Neural progenitor cell (in vitro differentiated cells): ENCODE results near the gene RBP4. TPM values are rescaled to one million over a fixed set of nuclear protein-coding genes. Genes with fewer than 3 reads are reported as not detected.

Experiments used
- DNase-seq: peaks from one replicate; pipeline ENCODE4 v3.0.0-alpha.2; 2016; ENCODE audit warnings: low spot score
- H2AFZ ChIP-seq: fragments of 200-600 bp; sonication (generic); replicated peaks from 2 replicates; pipeline ENCODE4 v1.6.1; 2016; ENCODE audit warnings: antibody characterized with exemption
- H3F3A ChIP-seq: fragments of 200-600 bp; sonication (generic); 2 replicates; pipeline ENCODE4 v1.6.1; 2016; ENCODE audit warnings: antibody characterized with exemption, low read depth
- H3K27ac ChIP-seq: fragments of 200-600 bp; sonication (generic); 2 replicates; pipeline ENCODE4 v1.5.1; 2016; ENCODE audit warnings: mild to moderate bottlenecking
- H3K27me3 ChIP-seq: fragments of 200-600 bp; sonication (generic); 2 replicates; pipeline ENCODE4 v1.6.1; 2016; ENCODE audit warnings: mild to moderate bottlenecking, moderate library complexity
- H3K36me3 ChIP-seq: fragments of 200-600 bp; sonication (generic); 2 replicates; pipeline ENCODE4 v1.5.1; 2016
- H3K4me1 ChIP-seq: fragments of 200-600 bp; sonication (generic); 2 replicates; pipeline ENCODE4 v1.6.1; 2016; ENCODE audit warnings: mixed run types
- H3K4me2 ChIP-seq: fragments of 200-600 bp; sonication (generic); 2 replicates; pipeline ENCODE4 v1.6.1; 2016
- H3K4me3 ChIP-seq: fragments of 200-600 bp; sonication (generic); 2 replicates; pipeline ENCODE4 v1.5.1; 2016
- H3K79me2 ChIP-seq: fragments of 200-600 bp; sonication (generic); 2 replicates; pipeline ENCODE4 v1.6.1; 2016; ENCODE audit warnings: low read depth
- H3K9ac ChIP-seq: fragments of 200-600 bp; sonication (generic); 2 replicates; pipeline ENCODE4 v1.6.1; 2016
- H3K9me3 ChIP-seq: fragments of 200-600 bp; sonication (generic); 2 replicates; pipeline ENCODE4 v1.5.1; 2016; ENCODE audit warnings: low read depth
- H4K20me1 ChIP-seq: fragments of 200-600 bp; sonication (generic); 2 replicates; pipeline ENCODE4 v1.6.1; 2016; ENCODE audit warnings: low read depth
- H3K27ac Mint-ChIP-seq: 3 replicates; pipeline ENCODE4 v1.8.0; 2021; ENCODE audit warnings: mixed read lengths
- H3K27me3 Mint-ChIP-seq: 2 replicates; pipeline ENCODE4 v1.8.0; 2022; ENCODE audit warnings: low read depth, mild to moderate bottlenecking, inconsistent platforms, moderate library complexity, mixed read lengths; ENCODE audit not compliant: insufficient read depth
- H3K36me3 Mint-ChIP-seq: 3 replicates; pipeline ENCODE4 v1.8.0; 2021; ENCODE audit warnings: mixed read lengths
- H3K4me1 Mint-ChIP-seq: 3 replicates; pipeline ENCODE4 v1.8.0; 2021; ENCODE audit warnings: mixed read lengths
- H3K4me3 Mint-ChIP-seq: 3 replicates; pipeline ENCODE4 v1.8.0; 2021; ENCODE audit warnings: mild to moderate bottlenecking, moderate library complexity, mixed read lengths
- H3K9me3 Mint-ChIP-seq: 3 replicates; pipeline ENCODE4 v1.8.0; 2020; ENCODE audit warnings: mixed read lengths
- CTCF ChIP-seq: fragments of 200-600 bp; sonication (generic); IDR thresholded peaks from 2 replicates; pipeline ENCODE4 v1.5.1; 2017; ENCODE audit warnings: antibody characterized with exemption, mild to moderate bottlenecking
- EZH2 ChIP-seq: fragments of 200-600 bp; sonication (generic); IDR thresholded peaks from 2 replicates; pipeline ENCODE4 v1.6.1; 2017; ENCODE audit warnings: antibody characterized with exemption, mild to moderate bottlenecking, moderate library complexity
- EZH2phosphoT487 ChIP-seq: fragments of 200-600 bp; sonication (generic); IDR thresholded peaks from 2 replicates; pipeline ENCODE4 v1.6.1; 2017; ENCODE audit warnings: antibody characterized with exemption
- total RNA-seq: library from RNA; depleted of rRNA; stranded (reverse); fragments of >200 nt; gene quantifications from 2 replicates; pipeline ENCODE4 v1.2.3, GENCODE V29; 2015; ENCODE audit warnings: low replicate concordance

RBP4 gene
- total RNA-seq, 1 donor from 2014 or later, result 0.28 TPM

- Histone ChIP-seq H3K9me3 (no peaks in the 10 kb centered on the region), H3K4me3 (peak overlapping the region; percentile 52), H3K9ac (no peak overlapping the region), H3K36me3 (no peaks in the 10 kb centered on the region), H3K4me1 (peaks cover 20% of the 10 kb centered on the region), H3K79me2 (no peaks in the 10 kb centered on the region), H3K27me3 (peaks cover 83% of the 10 kb centered on the region), H3F3A (peaks cover 17% of the 10 kb centered on the region), H4K20me1 (peaks cover 11% of the 10 kb centered on the region), H3K4me2 (peak overlapping the region; percentile 87), H2AFZ (peak overlapping the region; percentile 70), H3K27ac (no peak overlapping the region)
- Mint-ChIP-seq H3K4me3 (peak overlapping the region; percentile 83), H3K27ac (no peak overlapping the region), H3K36me3 (no peaks in the 10 kb centered on the region), H3K9me3 (no peaks in the 10 kb centered on the region), H3K27me3 (peaks cover 63% of the 10 kb centered on the region), H3K4me1 (peaks cover 22% of the 10 kb centered on the region)
- no peak for DNase-seq
- TF ChIP-seq EZH2phosphoT487 (peak; percentile 74), EZH2 (peak; percentile 92), CTCF (no peak)
These were observed 33.5 kb downstream of the RBP4 start for GRCh38 chr10:93567277-93568104.

- H3K27ac Mint-ChIP-seq, result no peak within 1 kb of the TSS
- H3K36me3 Mint-ChIP-seq, result no peaks in the 10 kb centered on the region
- peaks cover 27% of the 10 kb centered on the region for H3K4me1 Mint-ChIP-seq
- H2AFZ ChIP-seq, result peak within 1 kb of the TSS; percentile 70
- H3K79me2 ChIP-seq, result no peaks in the 10 kb centered on the region
- H4K20me1 ChIP-seq, result peaks cover 11% of the 10 kb centered on the region
- peak within 1 kb of the TSS; percentile 87 for H3K4me2 ChIP-seq
- DNase-seq, result peak; percentile 69
- peak within 1 kb of the TSS; percentile 83 for H3K4me3 Mint-ChIP-seq
- H3K9ac ChIP-seq, result no peak within 1 kb of the TSS
- H3K27me3 ChIP-seq, result peaks cover 76% of the 10 kb centered on the region
- TF ChIP-seq EZH2, result peak; percentile 97
- no peak for TF ChIP-seq CTCF
- peak; percentile 87 for TF ChIP-seq EZH2phosphoT487
- H3K27ac ChIP-seq, result no peak within 1 kb of the TSS
- H3K36me3 ChIP-seq, result no peaks in the 10 kb centered on the region
- no peaks in the 10 kb centered on the region for H3K9me3 ChIP-seq
- H3K9me3 Mint-ChIP-seq, result no peaks in the 10 kb centered on the region
- peaks cover 57% of the 10 kb centered on the region for H3K27me3 Mint-ChIP-seq
- peak within 1 kb of the TSS; percentile 52 for H3K4me3 ChIP-seq
- peaks cover 17% of the 10 kb centered on the region for H3F3A ChIP-seq
- peaks cover 25% of the 10 kb centered on the region for H3K4me1 ChIP-seq
These were observed 34.4 kb downstream of the RBP4 start, which contains the start of gene FFAR4 for GRCh38 chr10:93566435-93567276. Gene FFAR4 (plus strand): TSS chr10:93566665. CDS start chr10:93566721, 56 bp downstream.

- Histone ChIP-seq H3K4me3 (no peak overlapping the region), H3K9me3 (no peaks in the 10 kb centered on the region), H3K4me2 (no peak overlapping the region), H3K9ac (no peak overlapping the region), H2AFZ (no peak overlapping the region), H4K20me1 (peaks cover 11% of the 10 kb centered on the region), H3F3A (peaks cover 17% of the 10 kb centered on the region), H3K36me3 (no peaks in the 10 kb centered on the region), H3K27ac (no peak overlapping the region), H3K79me2 (no peaks in the 10 kb centered on the region), H3K27me3 (peaks cover 69% of the 10 kb centered on the region), H3K4me1 (peaks cover 25% of the 10 kb centered on the region)
- TF ChIP-seq EZH2 (no peak), CTCF (no peak), EZH2phosphoT487 (no peak)
- Mint-ChIP-seq H3K36me3 (no peaks in the 10 kb centered on the region), H3K9me3 (peaks cover 3% of the 10 kb centered on the region), H3K4me1 (peaks cover 27% of the 10 kb centered on the region), H3K4me3 (peak overlapping the region; percentile 21), H3K27me3 (peaks cover 51% of the 10 kb centered on the region), H3K27ac (no peak overlapping the region)
- DNase-seq, result no peak
These were observed 35.6 kb downstream of the RBP4 start for GRCh38 chr10:93565446-93565845.
